Common myeloid progenitor, CD34-positive (primary cell): ENCODE results near the gene CXCR4.
A peak's percentile ranks its signal among the peaks of the same experiment; 100 is the strongest.

Experiments used
- CTCF ChIA-PET: fragments of 350-600 bp; sonication (Branson Sonifier 250); formaldehyde crosslinking; loops from one replicate; lab custom pipeline; 2021; ENCODE audit warnings: antibody characterized with exemption; lab: Charles Lee
- POLR2A ChIA-PET: fragments of 350-600 bp; sonication (Branson Sonifier 250); formaldehyde crosslinking; loops from one replicate; lab custom pipeline; 2021; ENCODE audit warnings: antibody characterized with exemption; lab: Charles Lee
- DNase-seq, 3 donors: peaks; one replicate each; pipeline versions ENCODE4 v3.0.0 to v3.0.0-alpha.2; 2013
- H3K27ac ChIP-seq, 2 experiments: 1 replicate in 1 of 2; 2 replicates in 1 of 2; pipeline ENCODE4 v1.7.0; 2013; ENCODE audit warnings: inconsistent platforms in 2 of 2, low read length in 2 of 2, mild to moderate bottlenecking in 2 of 2, low read depth in 1 of 2, moderate library complexity in 1 of 2; ENCODE audit not compliant: severe bottlenecking in 2 of 2, insufficient read depth in 1 of 2, poor library complexity in 1 of 2
- H3K27me3 ChIP-seq, 5 experiments: replicated peaks in 2 of 5; 1 replicate in 3 of 5; 2 replicates in 2 of 5; pipeline versions ENCODE4 v1.6.1 to v1.7.0; 2013; ENCODE audit warnings: low read length in 4 of 5, mild to moderate bottlenecking in 2 of 5, moderate library complexity in 2 of 5, inconsistent platforms in 1 of 5; ENCODE audit not compliant: insufficient read depth in 5 of 5, control insufficient read depth in 4 of 5
- H3K36me3 ChIP-seq, 4 experiments: 1 replicate in 2 of 4; 2 replicates in 2 of 4; pipeline versions ENCODE4 v1.6.1 to v1.7.0; 2013; ENCODE audit warnings: low read length in 3 of 4, control low read depth in 1 of 4, mild to moderate bottlenecking in 1 of 4; ENCODE audit not compliant: control insufficient read depth in 4 of 4, insufficient read depth in 4 of 4
- H3K4me1 ChIP-seq, 4 experiments: 1 replicate in 3 of 4; 2 replicates in 1 of 4; pipeline versions ENCODE4 v1.6.1 to v1.7.1; 2013; ENCODE audit warnings: low read length in 3 of 4, mild to moderate bottlenecking in 3 of 4, control low read depth in 1 of 4, inconsistent platforms in 1 of 4, moderate library complexity in 1 of 4; ENCODE audit not compliant: control insufficient read depth in 4 of 4, insufficient read depth in 4 of 4; ENCODE audit errors: control extremely low read depth in 1 of 4
- H3K4me3 ChIP-seq, 7 experiments: 1 replicate in 4 of 7; 2 replicates in 3 of 7; pipeline versions ENCODE4 v1.5.1 to v1.7.0; 2013; ENCODE audit warnings: mild to moderate bottlenecking in 7 of 7, low read length in 6 of 7, moderate library complexity in 6 of 7, inconsistent platforms in 2 of 7, low read depth in 2 of 7, control low read depth in 1 of 7; ENCODE audit not compliant: insufficient read depth in 4 of 7, control insufficient read depth in 1 of 7; ENCODE audit errors: extremely low read depth in 1 of 7
- H3K9me3 ChIP-seq, 5 experiments: 1 replicate in 4 of 5; 2 replicates in 1 of 5; pipeline versions ENCODE4 v1.6.1 to v1.7.1; 2013; ENCODE audit warnings: low read length in 4 of 5, mild to moderate bottlenecking in 2 of 5, inconsistent platforms in 1 of 5, low read depth in 1 of 5, moderate library complexity in 1 of 5; ENCODE audit not compliant: control insufficient read depth in 4 of 5, insufficient read depth in 2 of 5; ENCODE audit errors: control extremely low read depth in 1 of 5
- WGBS: methylation state at CpG from one replicate; pipeline ENCODE4 v1.1.5; 2013; ENCODE audit not compliant: insufficient coverage; 5-methylcytosine and 5-hydroxymethylcytosine counted together

Gene CXCR4

DNA sequence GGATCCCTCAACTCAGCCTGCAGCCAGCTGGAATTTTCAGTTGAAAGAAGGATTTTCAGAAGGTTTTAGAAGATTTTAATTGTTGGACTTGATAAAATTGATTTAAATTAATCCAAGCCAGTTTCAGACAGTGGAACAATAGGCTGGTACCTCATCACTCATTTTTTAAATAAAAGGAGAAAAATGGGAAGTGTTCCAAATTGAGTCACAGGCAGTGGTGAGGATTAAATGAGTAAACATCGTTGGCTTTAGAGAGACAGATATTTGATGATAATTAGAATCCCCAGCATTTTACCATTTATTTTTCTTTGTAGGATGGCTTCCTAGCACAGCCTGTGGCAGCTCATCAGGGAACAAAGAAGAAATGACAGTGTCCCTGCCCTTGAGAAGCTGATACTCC lies 7.4 kb downstream of the CXCR4 start:
- Histone ChIP-seq H3K27me3 (no peaks in the 10 kb centered on the region), H3K4me1 (peaks cover 8 to 25% (median 15%) of the 10 kb centered on the region in 4 experiments), H3K9me3 (no peaks in the 10 kb centered on the region), H3K27ac (no peak overlapping the region), H3K4me3 (no peak overlapping the region), H3K36me3 (peaks cover 11 to 23% (median 17%) of the 10 kb centered on the region in 4 experiments)
- DNase-seq: no peak
- no CpG with 5 or more reads among the region's 1 CpG for WGBS
- ChIA-PET POLR2A (no interaction called here), CTCF (interaction anchor here (0.9 kb wide), 1 partner anchor 113 kb away, joined by 3 read pairs; no protein-coding TSS in a partner anchor)

DNA sequence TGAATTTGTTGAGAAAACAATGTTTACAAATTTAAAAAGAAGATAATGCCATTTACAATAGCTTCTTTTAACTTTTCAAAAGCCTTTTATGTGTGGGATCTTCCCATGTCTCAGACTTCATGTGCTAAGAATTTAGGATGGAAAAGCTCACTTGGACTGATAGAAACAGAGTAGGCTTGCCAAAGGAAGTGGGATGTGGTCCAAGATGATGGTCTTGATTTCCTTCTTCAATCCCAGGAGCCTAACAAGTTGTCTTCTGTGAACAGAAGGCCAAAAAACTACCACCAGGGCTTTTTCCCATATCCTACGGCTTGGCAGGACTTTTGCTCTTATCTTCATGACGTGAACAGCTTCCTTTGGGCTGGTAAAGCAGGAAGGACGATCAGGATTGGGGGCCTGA lies 9.5 kb downstream of the CXCR4 start:
- H3K4me1 ChIP-seq: peaks cover 0 to 6% (median 4%) of the 10 kb centered on the region in 4 experiments
- no peak for DNase-seq
- 85% methylated on average over 3 of the region's 3 CpGs for WGBS
- H3K27me3 ChIP-seq: no peaks in the 10 kb centered on the region
- no peak overlapping the region for H3K27ac ChIP-seq
- H3K36me3 ChIP-seq: peaks cover under 1 to 5% (median under 1%) of the 10 kb centered on the region in 4 experiments
- POLR2A ChIA-PET: no interaction called here
- CTCF ChIA-PET: interaction anchor here (0.8 to 3.0 kb wide), 9 partner anchors 11 to 272 kb away, joined by 3 to 7 read pairs (median 3); no protein-coding TSS in a partner anchor
- no peaks in the 10 kb centered on the region for H3K9me3 ChIP-seq
- H3K4me3 ChIP-seq: no peak overlapping the region

GRCh38 chr2:136107051-136108033 lies 10.6 kb downstream of the CXCR4 start:
- H3K4me1 ChIP-seq: peaks cover 0 to 5% (median 4%) of the 10 kb centered on the region in 4 experiments
- no peaks in the 10 kb centered on the region for H3K36me3 ChIP-seq
- no peaks in the 10 kb centered on the region for H3K9me3 ChIP-seq
- WGBS: 72% methylated on average over 3 of the region's 6 CpGs
- no peak for DNase-seq
- ChIA-PET CTCF (interaction anchor here (0.8 to 3.0 kb wide), 7 partner anchors 9 to 273 kb away, joined by 3 to 8 read pairs (median 4); no protein-coding TSS in a partner anchor), POLR2A (interaction anchor here (0.5 kb wide), 1 partner anchor 29 kb away, joined by 3 read pairs; no protein-coding TSS in a partner anchor)
- H3K27ac ChIP-seq: no peak overlapping the region
- no peaks in the 10 kb centered on the region for H3K27me3 ChIP-seq
- H3K4me3 ChIP-seq: no peak overlapping the region

- CTCF ChIA-PET: interaction anchor here (0.8 to 3.0 kb wide), 4 partner anchors 8 to 274 kb away, joined by 3 to 8 read pairs (median 6); no protein-coding TSS in a partner anchor
- H3K4me3 ChIP-seq: no peak overlapping the region
- H3K4me1 ChIP-seq: peaks cover 0 to 3% (median 1%) of the 10 kb centered on the region in 4 experiments
- no peaks in the 10 kb centered on the region for H3K27me3 ChIP-seq
- no peak for DNase-seq
- no peak overlapping the region for H3K27ac ChIP-seq
- no peaks in the 10 kb centered on the region for H3K9me3 ChIP-seq
- POLR2A ChIA-PET: interaction anchor here (0.5 to 0.7 kb wide), 2 partner anchors 30 to 133 kb away, joined by 3 read pairs; no protein-coding TSS in a partner anchor
- WGBS: 100% methylated on average over 5 of the region's 7 CpGs
- no peaks in the 10 kb centered on the region for H3K36me3 ChIP-seq
These were observed 11.4 kb downstream of the CXCR4 start for GRCh38 chr2:136106505-136106904.

DNA sequence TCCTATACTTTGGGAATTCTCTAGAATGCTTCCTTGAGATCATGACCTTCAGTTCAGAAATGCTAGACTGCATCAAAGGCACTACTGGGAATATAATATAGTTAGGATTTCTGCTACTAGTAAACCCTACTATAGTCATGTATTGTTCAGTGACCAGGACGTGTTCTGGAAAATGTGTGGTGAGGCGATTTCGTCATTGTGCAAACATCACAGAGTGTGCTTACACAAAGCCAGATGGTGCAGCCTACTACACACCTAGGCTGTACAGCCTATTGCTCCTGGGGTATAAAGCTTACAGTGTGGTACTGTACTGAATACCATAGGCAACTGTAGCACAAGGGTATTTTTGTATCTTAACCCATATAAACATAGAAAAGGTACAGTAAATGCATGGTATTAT lies 13.0 kb downstream of the CXCR4 start:
- POLR2A ChIA-PET: no interaction called here
- Histone ChIP-seq H3K4me3 (no peak overlapping the region), H3K4me1 (no peaks in the 10 kb centered on the region), H3K36me3 (no peaks in the 10 kb centered on the region), H3K9me3 (no peaks in the 10 kb centered on the region), H3K27me3 (no peaks in the 10 kb centered on the region), H3K27ac (no peak overlapping the region)
- 100% methylated on average over 1 of the region's 3 CpGs for WGBS
- CTCF ChIA-PET: no interaction called here
- DNase-seq: no peak

- no peak overlapping the region for H3K4me3 ChIP-seq
- CTCF ChIA-PET: no interaction called here
- H3K36me3 ChIP-seq: no peaks in the 10 kb centered on the region
- WGBS: 94% methylated on average over 2 of the region's 2 CpGs
- H3K4me1 ChIP-seq: no peaks in the 10 kb centered on the region
- H3K27me3 ChIP-seq: no peaks in the 10 kb centered on the region
- no peaks in the 10 kb centered on the region for H3K9me3 ChIP-seq
- POLR2A ChIA-PET: no interaction called here
- H3K27ac ChIP-seq: no peak overlapping the region
- no peak for DNase-seq
These were observed 16.9 kb downstream of the CXCR4 start for GRCh38 chr2:136101042-136101441.

DNA sequence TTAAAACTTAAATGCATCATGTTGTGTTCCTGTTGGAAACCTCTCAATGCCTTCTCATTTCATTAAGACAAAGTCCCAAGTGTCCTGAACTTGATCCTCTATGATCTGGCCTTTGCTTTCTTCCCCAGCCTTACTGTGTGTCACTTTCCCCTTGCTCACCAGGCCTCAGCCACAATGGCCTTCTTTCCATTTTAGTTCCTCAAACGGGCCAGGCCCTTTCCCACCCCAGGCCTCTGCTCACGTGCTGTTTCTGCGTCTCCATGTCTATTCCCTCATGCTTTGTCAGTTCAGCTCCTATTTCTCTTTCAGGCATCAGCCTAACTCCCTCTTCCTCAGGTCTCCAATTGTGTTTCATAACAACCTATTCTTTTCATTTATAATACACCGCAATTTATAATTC lies 19.5 kb downstream of the CXCR4 start:
- Histone ChIP-seq H3K27ac (no peak overlapping the region), H3K4me3 (no peak overlapping the region), H3K9me3 (no peaks in the 10 kb centered on the region), H3K36me3 (no peaks in the 10 kb centered on the region), H3K4me1 (no peaks in the 10 kb centered on the region), H3K27me3 (no peaks in the 10 kb centered on the region)
- ChIA-PET POLR2A (no interaction called here), CTCF (interaction anchor here (1.6 kb wide), 1 partner anchor 9 kb away, joined by 8 read pairs; no protein-coding TSS in a partner anchor)
- DNase-seq: peak in 1 of 3 donors; percentile 41
- 71% methylated on average over 3 of the region's 4 CpGs for WGBS
